HepG2 (cell line): Measurements from ENCODE around the gene ST3GAL2. TPM values are rescaled to one million over a fixed set of nuclear protein-coding genes. Genes with fewer than 3 reads are reported as not detected.

ENCODE experiments used
- EHMT2 ChIP-seq: fragments of 200-600 bp; sonication (generic); IDR thresholded peaks from 2 replicates; pipeline ENCODE4 v1.7.0; 2017; ENCODE audit warnings: antibody characterized with exemption, low read depth, low read length, borderline replicate concordance
- MBD4 ChIP-seq: IDR thresholded peaks from 2 replicates; pipeline ENCODE4 v1.6.1; 2012; ENCODE audit warnings: low read length, inconsistent platforms, borderline replicate concordance
- PAF1 ChIP-seq: IDR thresholded peaks from 2 replicates; pipeline ENCODE4 v1.6.1; 2016; ENCODE audit warnings: missing genetic modification reagents, missing compliant biosample characterization
- PBX3 ChIP-seq: sonication (generic); formaldehyde crosslinking; IDR thresholded peaks from 2 replicates; pipeline ENCODE4 v1.8.1; 2023; ENCODE audit warnings: missing genetic modification reagents, inconsistent platforms, borderline replicate concordance
- POGK ChIP-seq: sonication (generic); formaldehyde crosslinking; conservative IDR thresholded peaks from 2 replicates; pipeline ENCODE4 v1.8.0; 2022; ENCODE audit warnings: mild to moderate bottlenecking, moderate library complexity, missing genetic modification reagents
- POLR2A ChIP-seq, 2 experiments: IDR thresholded peaks; 2 replicates each; pipeline ENCODE4 v1.6.1; 2011; ENCODE audit warnings: low read depth in 2 of 2, low read length in 2 of 2, mild to moderate bottlenecking in 1 of 2, moderate library complexity in 1 of 2; ENCODE audit not compliant: insufficient read depth in 1 of 2
- POLR2G ChIP-seq: fragments of 200-400 bp; formaldehyde crosslinking; IDR thresholded peaks from 2 replicates; pipeline ENCODE4 v1.6.1; 2018; ENCODE audit warnings: mild to moderate bottlenecking, low read depth, low read length, moderate library complexity
- RBM22 ChIP-seq: fragments of 200-400 bp; formaldehyde crosslinking; optimal IDR thresholded peaks from 2 replicates; pipeline ENCODE3; 2017; ENCODE audit warnings: mild to moderate bottlenecking, low read length, moderate library complexity
- SSRP1 ChIP-seq: IDR thresholded peaks from 2 replicates; pipeline ENCODE4 v1.6.1; 2016; ENCODE audit warnings: control low read depth
- ZC3H13 ChIP-seq: sonication (generic); formaldehyde crosslinking; IDR thresholded peaks from 2 replicates; pipeline ENCODE4 v1.8.1; 2023; ENCODE audit warnings: mild to moderate bottlenecking, missing genetic modification reagents, moderate library complexity
- ZNF567 ChIP-seq: sonication (generic); formaldehyde crosslinking; IDR thresholded peaks from 2 replicates; pipeline ENCODE4 v1.8.1; 2023; ENCODE audit warnings: mild to moderate bottlenecking, missing genetic modification reagents, borderline replicate concordance
- ZNF605 ChIP-seq: sonication (generic); formaldehyde crosslinking; IDR thresholded peaks from 2 replicates; pipeline ENCODE4 v1.8.0; 2022; ENCODE audit warnings: mild to moderate bottlenecking, missing genetic modification reagents
- ZNF704 ChIP-seq: sonication (generic); formaldehyde crosslinking; IDR thresholded peaks from 2 replicates; pipeline ENCODE4 v1.8.1; 2023; ENCODE audit warnings: mild to moderate bottlenecking, inconsistent platforms, moderate library complexity, missing genetic modification reagents, borderline replicate concordance
- polyA plus RNA-seq, 8 experiments: library from polyadenylated mRNA; depleted of rRNA in 3 of 8; stranded (reverse) in 7 of 8; unstranded in 1 of 8; fragments of >200 nt; fragmentation: Illumina TruSeq in 4 of 8; extraction: Trizol in 4 of 8; gene quantifications; 2 replicates each; pipeline versions ENCODE4 v1.2.1 to v1.2.3, GENCODE V29; 2011 to 2016; ENCODE audit warnings: low read depth in 4 of 8, missing spikeins in 1 of 8, mixed read lengths in 1 of 8; ENCODE audit not compliant: insufficient read depth in 1 of 8
- total RNA-seq, 5 experiments: library from RNA; depleted of rRNA; stranded (reverse); fragments of >200 nt; fragmentation: Illumina TruSeq; extraction: Trizol; gene quantifications; 2 replicates each; pipeline ENCODE4 v1.2.3, GENCODE V29; 2016; ENCODE audit warnings: low read depth in 1 of 5

Gene ST3GAL2
- total and polyA plus RNA-seq, 2 of the 13 experiments (the other 11 are each of a cell fraction or from before 2014, with no cell fraction given) = 16.3 to 24.9 TPM

- TF ChIP-seq POLR2A (IDR thresholded peaks at IDR 0.05; ENCODE audit: insufficient read depth in 1 of 2, low read depth in 2 of 2, low read length in 2 of 2) = peak in 1 of 2 experiments; percentile 52; a peak in 2 of 4 replicates
- 0 out of 2 replicates have a peak, but pooled peaks have one; percentile 3 for TF ChIP-seq POGK
- TF ChIP-seq EHMT2 = no peak
- TF ChIP-seq SSRP1 = 0 out of 2 replicates have a peak, but pooled peaks have one; percentile 6
- TF ChIP-seq MBD4 = 0 out of 2 replicates have a peak, but pooled peaks have one; percentile 47
- peak; percentile 98 for TF ChIP-seq RBM22
- no peak for TF ChIP-seq ZNF704
- peak; percentile 26; the same call in 1 of the 2 replicates for TF ChIP-seq ZNF605 (CRISPR knock-in tag)
- TF ChIP-seq PAF1 (CRISPR knock-in tag) = 0 out of 2 replicates have a peak, but pooled peaks have one; percentile 79
- no peak for TF ChIP-seq PBX3 (CRISPR knock-in tag)
- peak; percentile 26 for TF ChIP-seq ZC3H13 (CRISPR knock-in tag)
- TF ChIP-seq POLR2G = peak; percentile 83
- no peak for TF ChIP-seq ZNF567 (CRISPR knock-in tag)
Observed at GRCh38 chr16:70378869-70379493, 59.9 kb downstream of the ST3GAL2 start (continued).
